H1 (cell line): ENCODE data around the gene PPP1R12C. TPM values are rescaled to one million over a fixed set of nuclear protein-coding genes. Genes with fewer than 3 reads are reported as not detected.

Source experiments
- CTCF ChIA-PET: fragments of 300-600 bp; sonication (Branson Sonifier 250); formaldehyde crosslinking; loops from one replicate; lab custom pipeline; 2021; ENCODE audit not compliant: partially characterized antibody; lab: Charles Lee
- POLR2A ChIA-PET: fragments of 300-600 bp; sonication (Branson Sonifier 250); formaldehyde crosslinking; loops from one replicate; lab custom pipeline; 2021; ENCODE audit warnings: inconsistent platforms; ENCODE audit not compliant: partially characterized antibody; lab: Charles Lee
- DNase-seq, 2 experiments: peaks; one replicate each; pipeline versions ENCODE4 v3.0.0 to v3.0.0-alpha.2; 2010 to 2022; ENCODE audit warnings: low spot score in 2 of 2, low read depth in 1 of 2, mixed read lengths in 1 of 2
- FAIRE-seq: peaks from 2 replicates; lab custom pipeline; 2011; peaks lifted over from hg19 to GRCh38; lab: Jason Lieb, UNC
- H2AFZ ChIP-seq: 2 replicates; pipeline ENCODE4 v1.8.1; 2012; ENCODE audit warnings: low read length, inconsistent platforms
- H2AK5ac ChIP-seq: 2 replicates; pipeline ENCODE4 v1.6.1; 2013; ENCODE audit warnings: low read depth, low read length
- H2BK120ac ChIP-seq: replicated peaks from 2 replicates; pipeline ENCODE3; 2013; ENCODE audit warnings: low read depth, low read length, inconsistent platforms
- H2BK12ac ChIP-seq: 2 replicates; pipeline ENCODE4 v1.6.1; 2013; ENCODE audit warnings: low read depth, low read length
- H2BK15ac ChIP-seq: 2 replicates; pipeline ENCODE4 v1.6.1; 2013; ENCODE audit warnings: low read length
- H2BK20ac ChIP-seq: 2 replicates; pipeline ENCODE4 v1.6.1; 2013; ENCODE audit warnings: low read length
- H2BK5ac ChIP-seq: 2 replicates; pipeline ENCODE4 v1.6.1; 2013; ENCODE audit warnings: low read depth, low read length
- H3K14ac ChIP-seq: 2 replicates; pipeline ENCODE4 v1.6.1; 2013; ENCODE audit warnings: inconsistent platforms; ENCODE audit not compliant: insufficient read length
- H3K18ac ChIP-seq: 2 replicates; pipeline ENCODE4 v1.6.1; 2013; ENCODE audit warnings: low read length; ENCODE audit errors: extremely low read depth
- H3K23ac ChIP-seq: 2 replicates; pipeline ENCODE4 v1.6.1; 2013; ENCODE audit warnings: inconsistent platforms; ENCODE audit not compliant: insufficient read length
- H3K23me2 ChIP-seq: 2 replicates; pipeline ENCODE4 v1.6.1; 2013; ENCODE audit warnings: low read depth, low read length
- H3K27ac ChIP-seq: 2 replicates; pipeline ENCODE4 v1.6.1; 2011; ENCODE audit warnings: low read depth, low read length, inconsistent platforms
- H3K27me3 ChIP-seq, 4 experiments: replicated peaks in 1 of 4; 1 replicate in 1 of 4; 2 replicates in 3 of 4; pipeline versions ENCODE4 v1.6.1 to v1.8.1; 2011 to 2013; ENCODE audit warnings: low read length in 3 of 4, mild to moderate bottlenecking in 3 of 4, inconsistent platforms in 2 of 4, mixed read lengths in 2 of 4, moderate library complexity in 1 of 4; ENCODE audit not compliant: control insufficient read depth in 3 of 4, insufficient read depth in 3 of 4; ENCODE audit errors: extremely low read depth in 1 of 4
- H3K36me3 ChIP-seq, 4 experiments: 2 replicates each; pipeline versions ENCODE4 v1.6.1 to v1.8.1; 2011 to 2013; ENCODE audit warnings: mild to moderate bottlenecking in 4 of 4, low read length in 3 of 4, moderate library complexity in 2 of 4, control low read depth in 1 of 4, inconsistent platforms in 1 of 4; ENCODE audit not compliant: insufficient read depth in 4 of 4, control insufficient read depth in 2 of 4
- H3K4ac ChIP-seq: replicated peaks from 2 replicates; pipeline ENCODE3; 2013; ENCODE audit warnings: low read length, low read depth, mixed read lengths, inconsistent platforms; ENCODE audit not compliant: insufficient read length
- H3K4me1 ChIP-seq, 4 experiments: replicated peaks in 1 of 4; 1 replicate in 1 of 4; 2 replicates in 3 of 4; pipeline versions ENCODE4 v1.6.1 to v1.8.1; 2011 to 2013; ENCODE audit warnings: low read length in 3 of 4, inconsistent platforms in 2 of 4, mixed read lengths in 1 of 4; ENCODE audit not compliant: insufficient read depth in 4 of 4, control insufficient read depth in 3 of 4
- H3K4me2 ChIP-seq, 2 experiments: 2 replicates each; pipeline versions ENCODE4 v1.6.1 to v1.8.1; 2011 to 2013; ENCODE audit warnings: low read depth in 2 of 2, low read length in 2 of 2, control low read depth in 1 of 2, inconsistent platforms in 1 of 2, mild to moderate bottlenecking in 1 of 2; ENCODE audit not compliant: insufficient read depth in 1 of 2
- H3K4me3 ChIP-seq, 4 experiments: fragments of 200-600, 300-600 bp in 1 of 4; sonication (generic), shearing (Covaris generic), sonication (Bioruptor Twin) in 1 of 4; 2 replicates each; pipeline versions ENCODE4 v1.5.1 to v1.8.1; 2011 to 2016; ENCODE audit warnings: low read length in 4 of 4, low read depth in 3 of 4, control low read depth in 2 of 4, inconsistent platforms in 2 of 4, mild to moderate bottlenecking in 2 of 4, mixed read lengths in 1 of 4, moderate library complexity in 1 of 4; ENCODE audit not compliant: insufficient read depth in 2 of 4; ENCODE audit errors: extremely low read depth in 1 of 4
- H3K56ac ChIP-seq: replicated peaks from 2 replicates; pipeline ENCODE3; 2013; ENCODE audit warnings: low read depth, mild to moderate bottlenecking, mixed read lengths, low read length, inconsistent platforms; ENCODE audit not compliant: insufficient read length
- H3K79me1 ChIP-seq: 2 replicates; pipeline ENCODE4 v1.6.1; 2013; ENCODE audit warnings: low read depth, low read length, control low read depth
- H3K79me2 ChIP-seq, 2 experiments: 2 replicates each; pipeline versions ENCODE4 v1.6.1 to v1.8.1; 2012 to 2013; ENCODE audit warnings: low read length in 2 of 2, mild to moderate bottlenecking in 2 of 2, inconsistent platforms in 1 of 2; ENCODE audit not compliant: insufficient read depth in 2 of 2, control insufficient read depth in 1 of 2
- H3K9ac ChIP-seq, 4 experiments: replicated peaks in 1 of 4; 1 replicate in 1 of 4; 2 replicates in 3 of 4; pipeline versions ENCODE4 v1.6.1 to v1.8.1; 2011 to 2013; ENCODE audit warnings: low read depth in 3 of 4, low read length in 3 of 4, control low read depth in 2 of 4, mild to moderate bottlenecking in 2 of 4, moderate library complexity in 2 of 4, inconsistent platforms in 1 of 4; ENCODE audit errors: extremely low read depth in 1 of 4
- H3K9me3 ChIP-seq, 2 experiments: 2 replicates each; pipeline versions ENCODE4 v1.6.1 to v1.8.1; 2012 to 2013; ENCODE audit warnings: mild to moderate bottlenecking in 2 of 2, moderate library complexity in 2 of 2, control low read depth in 1 of 2, inconsistent platforms in 1 of 2, low read depth in 1 of 2, low read length in 1 of 2, mixed read lengths in 1 of 2; ENCODE audit not compliant: insufficient read depth in 2 of 2
- H4K20me1 ChIP-seq, 2 experiments: replicated peaks in 1 of 2; 2 replicates each; pipeline versions ENCODE3 to v1.8.1; 2011 to 2013; ENCODE audit warnings: inconsistent platforms in 2 of 2, low read length in 2 of 2, mild to moderate bottlenecking in 1 of 2; ENCODE audit not compliant: insufficient read depth in 2 of 2, control insufficient read depth in 1 of 2
- H4K5ac ChIP-seq: 2 replicates; pipeline ENCODE4 v1.6.1; 2013; ENCODE audit warnings: low read length, low read depth, mixed read lengths, inconsistent platforms; ENCODE audit not compliant: insufficient read length
- H4K8ac ChIP-seq: 2 replicates; pipeline ENCODE4 v1.8.0; 2013; ENCODE audit warnings: mild to moderate bottlenecking, moderate library complexity, low read length, inconsistent platforms; ENCODE audit not compliant: insufficient read depth; ENCODE audit errors: extremely low read depth
- H4K91ac ChIP-seq: replicated peaks from 2 replicates; pipeline ENCODE3; 2013; ENCODE audit warnings: low read length, mixed read lengths, inconsistent platforms; ENCODE audit not compliant: insufficient read length
- BACH1 ChIP-seq: IDR thresholded peaks from 2 replicates; pipeline ENCODE4 v1.6.1; 2012; ENCODE audit warnings: low read length, improper control_type of control experiment
- CHD1 ChIP-seq: IDR thresholded peaks from 2 replicates; pipeline ENCODE4 v1.6.1; 2012; ENCODE audit warnings: low read depth, low read length, improper control_type of control experiment
- CREB1 ChIP-seq: IDR thresholded peaks from 2 replicates; pipeline ENCODE4 v1.6.1; 2012; ENCODE audit warnings: inconsistent platforms
- GTF2F1 ChIP-seq: IDR thresholded peaks from 2 replicates; pipeline ENCODE4 v1.6.1; 2012; ENCODE audit warnings: low read depth, low read length, improper control_type of control experiment, borderline replicate concordance
- PHF8 ChIP-seq: fragments of 200-600 bp; sonication (generic); conservative IDR thresholded peaks from 2 replicates; pipeline ENCODE4 v1.7.1; 2012; ENCODE audit warnings: low read depth, mild to moderate bottlenecking, inconsistent platforms, low read length, moderate library complexity
- SP2 ChIP-seq: IDR thresholded peaks from 2 replicates; pipeline ENCODE4 v1.6.1; 2012; ENCODE audit warnings: mild to moderate bottlenecking, low read length, inconsistent platforms
- SUZ12 ChIP-seq: fragments of 200-600 bp; sonication (generic); IDR thresholded peaks from 2 replicates; pipeline ENCODE4 v1.6.1; 2012; ENCODE audit warnings: mild to moderate bottlenecking, inconsistent platforms, low read length, moderate library complexity, mixed read lengths
- WGBS, 2 experiments: shearing (Covaris generic) in 1 of 2; methylation state at CpG; one replicate each; pipeline versions ENCODE4 v1.1.6 to v1.1.7; 2013 to 2015; ENCODE audit warnings: low lambda C conversion rate in 2 of 2, mixed read lengths in 2 of 2, inconsistent platforms in 1 of 2, low coverage in 1 of 2, missing lambda C conversion rate in 1 of 2; ENCODE audit not compliant: insufficient replicate concordance in 2 of 2, insufficient coverage in 1 of 2, insufficient read length in 1 of 2; ENCODE audit errors: extremely low coverage in 1 of 2, missing lambda C conversion rate in 1 of 2; 5-methylcytosine and 5-hydroxymethylcytosine counted together
- long read RNA-seq, 2 experiments: library from RNA in 1 of 2; library from capped mRNA in 1 of 2; stranded (forward); transcript quantifications; one replicate each; pipeline ENCODE4 v2.0.0, GENCODE V29; 2021; ENCODE audit warnings: inconsistent platforms in 1 of 2
- polyA minus RNA-seq, 3 experiments: library from RNA; depleted of rRNA, polyadenylated mRNA; stranded (reverse); fragments of >200 nt; gene quantifications; 1 replicate in 2 of 3; 2 replicates in 1 of 3; pipeline ENCODE4 v1.2.3, GENCODE V29; 2011
- polyA plus RNA-seq, 7 experiments: library from polyadenylated mRNA; depleted of rRNA in 3 of 7; stranded (reverse) in 5 of 7; unstranded in 2 of 7; fragments of >200 nt in 5 of 7; fragments of 200-250 nt in 2 of 7; gene quantifications; 1 replicate in 5 of 7; 2 replicates in 1 of 7; 4 replicates in 1 of 7; pipeline versions ENCODE4 v1.2.1 to v1.2.3, GENCODE V29; 2011 to 2013; ENCODE audit warnings: missing spikeins in 2 of 7, mixed read lengths in 2 of 7
- total RNA-seq: library from RNA; stranded (reverse); fragmentation: NEBNext Ultra II Directional; extraction: Animal tissue kit (Norgen Biotek cat#: 25700); gene quantifications from 2 replicates; pipeline ENCODE4 v1.2.1, GENCODE V29; 2021
- TF ChIP-seq, protein P1 (sequence below): IDR thresholded peaks from 2 replicates; pipeline ENCODE4 v1.6.1; 2012; ENCODE audit warnings: inconsistent platforms

Gene PPP1R12C
- 71.5 and 88.8 TPM in 2 replicates for total RNA-seq
- 31.7 and 49.5 TPM in 2 replicates for polyA plus RNA-seq (2011; rRNA removed)
- polyA plus RNA-seq (2011; cell fraction: cytosol; rRNA removed), result 56.3 TPM
- polyA plus RNA-seq (2011; cell fraction: nucleus; rRNA removed), result 230 TPM
- polyA plus RNA-seq (2012, experiment 1 of 2), result 62.6 to 73.1 TPM (median 72.1 TPM) in 4 replicates
- 47.9 TPM for polyA plus RNA-seq (2012, experiment 2 of 2)
- 59.9 TPM for polyA plus RNA-seq (2013, experiment 1 of 2)
- 53.5 TPM for polyA plus RNA-seq (2013, experiment 2 of 2)
- polyA minus RNA-seq (2011; rRNA and poly(A)+ RNA removed), result 12.3 and 14.2 TPM in 2 replicates
- 25.6 TPM for polyA minus RNA-seq (2011; cell fraction: cytosol; rRNA and poly(A)+ RNA removed)
- 48.5 TPM for polyA minus RNA-seq (2011; cell fraction: nucleus; rRNA and poly(A)+ RNA removed)
- long read RNA-seq, experiment 1, partial matches to known transcripts, result 1 of 5 reads
- long read RNA-seq, experiment 1, other reads (novel, unspliced or antisense), result 4 of 5 reads
- long read RNA-seq, experiment 2, partial matches to known transcripts, result 6 of 7 reads
- long read RNA-seq, experiment 2, other reads (novel, unspliced or antisense), result 0 of 7 reads

- peaks cover 20 to 25% of the 10 kb centered on the region in 2 experiments for H4K20me1 ChIP-seq
- H3K4me2 ChIP-seq, result peak within 1 kb of the TSS; percentile 98 to 99
- H2BK15ac ChIP-seq, result 0 out of 2 replicates have a peak within 1 kb of the TSS, but pooled peaks have one; percentile 88
- no peak within 1 kb of the TSS for H2AK5ac ChIP-seq
- WGBS, 2 experiments, result 1% methylated on average over 21 of the region's 97 CpGs; no CpG with 5 or more reads in 1 of the 2 experiments
- ChIA-PET POLR2A (interaction anchor here (0.6 to 6.4 kb wide), 18 partner anchors 11 to 651 kb away, joined by 3 to 72 read pairs (median 4); partner anchors contain the start of gene HSPBP1), CTCF (interaction anchor here (0.9 to 2.4 kb wide), 11 partner anchors 11 to 48 kb away, joined by 3 to 11 read pairs (median 5); no protein-coding TSS in a partner anchor)
- H2BK120ac ChIP-seq, result no peak within 1 kb of the TSS
- peaks cover 17% of the 10 kb centered on the region for H3K23me2 ChIP-seq
- H3K14ac ChIP-seq, result no peak within 1 kb of the TSS
- peak within 1 kb of the TSS; percentile 56 to 93 (median 72) for H3K9ac ChIP-seq
- no peak for DNase-seq
- peak within 1 kb of the TSS; percentile 98 for H2AFZ ChIP-seq
- peaks cover 32% of the 10 kb centered on the region for H3K79me1 ChIP-seq
- peaks cover 0 to 4% (median 0%) of the 10 kb centered on the region in 4 experiments; a peak in 1 of 8 replicates for H3K36me3 ChIP-seq
- 0 out of 2 replicates have a peak within 1 kb of the TSS, but pooled peaks have one; percentile 46 for H3K27ac ChIP-seq
- no peak within 1 kb of the TSS for H2BK20ac ChIP-seq
- FAIRE-seq, result no peak
- peak within 1 kb of the TSS; percentile 83 to 92 (median 88) for H3K4me3 ChIP-seq
- peaks cover 0 to 33% of the 10 kb centered on the region in 2 experiments; a peak in 2 of 4 replicates for H3K79me2 ChIP-seq
- H2BK5ac ChIP-seq, result peak within 1 kb of the TSS; percentile 93
- peak within 1 kb of the TSS; percentile 36 for H3K23ac ChIP-seq
- no peak within 1 kb of the TSS; the same call in none of the 2 replicates for H4K8ac ChIP-seq
- no peaks in the 10 kb centered on the region for H3K27me3 ChIP-seq
- peak within 1 kb of the TSS; percentile 97 for H3K18ac ChIP-seq
- no peaks in the 10 kb centered on the region for H3K9me3 ChIP-seq
- peak within 1 kb of the TSS; percentile 57 for H4K5ac ChIP-seq
- no peak within 1 kb of the TSS for H3K4ac ChIP-seq
- H4K91ac ChIP-seq, result no peak within 1 kb of the TSS
- peak within 1 kb of the TSS; percentile 83 for H3K56ac ChIP-seq
- H3K4me1 ChIP-seq, result peaks cover 0 to 26% (median 17%) of the 10 kb centered on the region in 4 experiments; a peak in 5 of 7 replicates
- H2BK12ac ChIP-seq, result 0 out of 2 replicates have a peak within 1 kb of the TSS, but pooled peaks have one; percentile 68
- TF ChIP-seq BACH1 (no peak), CREB1 (no peak), SP2 (no peak), CHD1 (no peak), SUZ12 (no peak), GTF2F1 (no peak), PHF8 (peak; percentile 22; the same call in 1 of the 2 replicates)
- TF ChIP-seq, protein P1, sequence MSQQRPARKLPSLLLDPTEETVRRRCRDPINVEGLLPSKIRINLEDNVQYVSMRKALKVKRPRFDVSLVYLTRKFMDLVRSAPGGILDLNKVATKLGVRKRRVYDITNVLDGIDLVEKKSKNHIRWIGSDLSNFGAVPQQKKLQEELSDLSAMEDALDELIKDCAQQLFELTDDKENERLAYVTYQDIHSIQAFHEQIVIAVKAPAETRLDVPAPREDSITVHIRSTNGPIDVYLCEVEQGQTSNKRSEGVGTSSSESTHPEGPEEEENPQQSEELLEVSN, result no peak
Observed at GRCh38 chr19:55116859-55117662, at the start of gene PPP1R12C. Gene PPP1R12C (minus strand): TSS chr19:55117637. CDS start chr19:55117543, 94 bp downstream.
